Measurements from ENCODE around the gene RSPO3. TPM values are rescaled to one million over a fixed set of nuclear protein-coding genes. Genes with fewer than 3 reads are reported as not detected.

The RSPO3 gene
- polyA plus RNA-seq, 1 of the 3 experiments (the other 2 are of a cell fraction): not detected

DNA sequence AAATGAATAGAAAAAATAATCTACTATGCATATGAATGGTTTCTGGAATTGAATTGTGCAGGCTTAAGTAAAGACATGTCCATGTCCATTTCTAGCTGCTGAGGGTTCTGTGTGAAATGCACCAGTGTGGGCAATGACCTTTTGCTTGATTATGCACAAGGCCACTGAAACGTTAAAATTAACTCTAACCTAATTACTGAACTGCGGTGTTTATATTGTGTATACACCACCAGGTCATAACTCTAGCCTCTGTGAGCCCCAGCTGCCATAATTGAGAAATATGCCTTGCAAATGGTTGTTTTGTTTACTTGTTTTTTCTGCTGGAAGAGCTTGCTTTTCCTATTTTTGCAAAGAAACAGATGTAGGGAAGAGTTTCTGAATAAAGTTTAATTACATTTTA is 46.1 kb downstream of the RSPO3 start:
- no peak overlapping the region for H2AFZ ChIP-seq (ENCODE audit: low read depth)
- H3K4me2 ChIP-seq: no peak overlapping the region
- H3K27me3 ChIP-seq (ENCODE audit: insufficient read depth): no peaks in the 10 kb centered on the region
- no peaks in the 10 kb centered on the region for H3K4me1 ChIP-seq (ENCODE audit: control insufficient read depth in 1 of 2, insufficient read depth in 2 of 2, low read depth in 1 of 2, low read length in 1 of 2)
- DNase-seq: no peak
- no peak overlapping the region for H3K4me3 ChIP-seq (ENCODE audit: low read depth in 2 of 2, low read length in 1 of 2)
- H4K20me1 ChIP-seq (ENCODE audit: insufficient read depth): no peaks in the 10 kb centered on the region
- H3K9me2 ChIP-seq: no peaks in the 10 kb centered on the region
- H3K9ac ChIP-seq: no peak overlapping the region
- H3K36me3 ChIP-seq (replicated peaks in 1 of 2; ENCODE audit: control insufficient read depth in 1 of 2, insufficient read depth in 2 of 2, low read length in 1 of 2): no peaks in the 10 kb centered on the region
- TF ChIP-seq, protein P1, sequence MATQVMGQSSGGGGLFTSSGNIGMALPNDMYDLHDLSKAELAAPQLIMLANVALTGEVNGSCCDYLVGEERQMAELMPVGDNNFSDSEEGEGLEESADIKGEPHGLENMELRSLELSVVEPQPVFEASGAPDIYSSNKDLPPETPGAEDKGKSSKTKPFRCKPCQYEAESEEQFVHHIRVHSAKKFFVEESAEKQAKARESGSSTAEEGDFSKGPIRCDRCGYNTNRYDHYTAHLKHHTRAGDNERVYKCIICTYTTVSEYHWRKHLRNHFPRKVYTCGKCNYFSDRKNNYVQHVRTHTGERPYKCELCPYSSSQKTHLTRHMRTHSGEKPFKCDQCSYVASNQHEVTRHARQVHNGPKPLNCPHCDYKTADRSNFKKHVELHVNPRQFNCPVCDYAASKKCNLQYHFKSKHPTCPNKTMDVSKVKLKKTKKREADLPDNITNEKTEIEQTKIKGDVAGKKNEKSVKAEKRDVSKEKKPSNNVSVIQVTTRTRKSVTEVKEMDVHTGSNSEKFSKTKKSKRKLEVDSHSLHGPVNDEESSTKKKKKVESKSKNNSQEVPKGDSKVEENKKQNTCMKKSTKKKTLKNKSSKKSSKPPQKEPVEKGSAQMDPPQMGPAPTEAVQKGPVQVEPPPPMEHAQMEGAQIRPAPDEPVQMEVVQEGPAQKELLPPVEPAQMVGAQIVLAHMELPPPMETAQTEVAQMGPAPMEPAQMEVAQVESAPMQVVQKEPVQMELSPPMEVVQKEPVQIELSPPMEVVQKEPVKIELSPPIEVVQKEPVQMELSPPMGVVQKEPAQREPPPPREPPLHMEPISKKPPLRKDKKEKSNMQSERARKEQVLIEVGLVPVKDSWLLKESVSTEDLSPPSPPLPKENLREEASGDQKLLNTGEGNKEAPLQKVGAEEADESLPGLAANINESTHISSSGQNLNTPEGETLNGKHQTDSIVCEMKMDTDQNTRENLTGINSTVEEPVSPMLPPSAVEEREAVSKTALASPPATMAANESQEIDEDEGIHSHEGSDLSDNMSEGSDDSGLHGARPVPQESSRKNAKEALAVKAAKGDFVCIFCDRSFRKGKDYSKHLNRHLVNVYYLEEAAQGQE (IDR thresholded peaks at IDR 0.05; ENCODE audit: low read depth, low read length): no peak
- TF ChIP-seq, protein P2, sequence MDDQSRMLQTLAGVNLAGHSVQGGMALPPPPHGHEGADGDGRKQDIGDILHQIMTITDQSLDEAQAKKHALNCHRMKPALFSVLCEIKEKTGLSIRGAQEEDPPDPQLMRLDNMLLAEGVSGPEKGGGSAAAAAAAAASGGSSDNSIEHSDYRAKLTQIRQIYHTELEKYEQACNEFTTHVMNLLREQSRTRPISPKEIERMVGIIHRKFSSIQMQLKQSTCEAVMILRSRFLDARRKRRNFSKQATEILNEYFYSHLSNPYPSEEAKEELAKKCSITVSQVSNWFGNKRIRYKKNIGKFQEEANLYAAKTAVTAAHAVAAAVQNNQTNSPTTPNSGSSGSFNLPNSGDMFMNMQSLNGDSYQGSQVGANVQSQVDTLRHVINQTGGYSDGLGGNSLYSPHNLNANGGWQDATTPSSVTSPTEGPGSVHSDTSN (IDR thresholded peaks at IDR 0.05): no peak
- TF ChIP-seq JUND (IDR thresholded peaks at IDR 0.05): no peak
- TF ChIP-seq FOXM1 (IDR thresholded peaks at IDR 0.05; ENCODE audit: low read depth): no peak
- no peak for TF ChIP-seq FOSL2 (IDR thresholded peaks at IDR 0.05; ENCODE audit: borderline replicate concordance, low read depth)
- TF ChIP-seq SMC3 (IDR thresholded peaks at IDR 0.05; ENCODE audit: low read depth, low read length): no peak
- TF ChIP-seq EZH2phosphoT487 (IDR thresholded peaks at IDR 0.05; ENCODE audit: borderline replicate concordance, low read depth): no peak
- TF ChIP-seq NRF1 (IDR thresholded peaks at IDR 0.05; ENCODE audit: low read depth, low read length): no peak
- CTCF ChIA-PET: no interaction called here
- no peaks in the 10 kb centered on the region for H3K9me3 ChIP-seq
- H3F3A ChIP-seq (replicated peaks; ENCODE audit: insufficient read depth): no peaks in the 10 kb centered on the region
- WGBS (ENCODE audit: low lambda C conversion rate): 7% methylated on average over 2 of the region's 2 CpGs
- H3K27ac ChIP-seq (ENCODE audit: low read depth in 2 of 2, low read length in 1 of 2): no peak overlapping the region
- POLR2A ChIA-PET: no interaction called here
- no peaks in the 10 kb centered on the region for H3K79me2 ChIP-seq (ENCODE audit: insufficient read depth)

DNA sequence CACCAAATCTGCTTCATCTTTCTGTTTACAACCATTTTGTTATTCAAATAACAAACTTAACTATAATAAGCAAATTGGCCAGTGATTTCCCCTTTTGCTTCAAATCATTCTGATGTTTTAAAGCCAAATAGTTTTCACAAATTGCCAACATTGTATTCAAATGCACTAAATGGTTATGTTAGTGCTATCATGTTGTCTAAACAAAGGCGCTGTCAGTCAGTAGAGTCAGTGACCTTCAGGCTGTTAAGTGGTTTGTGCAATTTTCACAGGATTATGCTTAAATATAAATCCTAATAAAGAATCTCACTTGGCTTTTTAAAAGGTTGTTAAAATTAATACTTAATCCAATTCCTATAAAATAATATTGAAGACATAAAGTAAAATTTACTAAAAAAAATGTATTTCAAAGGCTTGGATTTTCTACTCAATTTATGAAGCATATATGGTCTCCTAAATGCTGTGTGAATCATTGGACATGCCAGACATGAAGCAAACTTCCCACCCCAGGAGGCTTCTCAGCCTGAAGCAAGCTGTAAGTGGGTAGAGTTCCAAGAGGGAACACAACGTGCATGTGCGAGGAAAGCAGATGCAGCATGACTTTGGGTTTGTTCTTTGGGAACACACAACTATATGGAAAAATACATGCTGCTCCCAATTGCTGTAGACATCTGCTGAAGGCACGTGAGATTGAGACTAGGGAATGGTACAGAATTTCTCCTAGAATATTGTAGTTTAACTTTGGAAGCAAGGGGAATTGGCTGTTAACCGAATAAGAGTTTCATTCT is 54.9 kb downstream of the RSPO3 start:
- Histone ChIP-seq H3K4me3 (ENCODE audit: low read depth in 2 of 2, low read length in 1 of 2) (no peak overlapping the region), H3K27ac (ENCODE audit: low read depth in 2 of 2, low read length in 1 of 2) (no peak overlapping the region), H3K9me3 (no peaks in the 10 kb centered on the region), H4K20me1 (ENCODE audit: insufficient read depth) (no peaks in the 10 kb centered on the region), H3K79me2 (ENCODE audit: insufficient read depth) (no peaks in the 10 kb centered on the region), H3K27me3 (ENCODE audit: insufficient read depth) (no peaks in the 10 kb centered on the region), H3K9ac (no peak overlapping the region), H3K36me3 (replicated peaks in 1 of 2; ENCODE audit: control insufficient read depth in 1 of 2, insufficient read depth in 2 of 2, low read length in 1 of 2) (no peaks in the 10 kb centered on the region), H3K4me2 (no peak overlapping the region), H2AFZ (ENCODE audit: low read depth) (no peak overlapping the region), H3K4me1 (ENCODE audit: control insufficient read depth in 1 of 2, insufficient read depth in 2 of 2, low read depth in 1 of 2, low read length in 1 of 2) (no peaks in the 10 kb centered on the region), H3F3A (replicated peaks; ENCODE audit: insufficient read depth) (no peaks in the 10 kb centered on the region), H3K9me2 (no peaks in the 10 kb centered on the region)
- DNase-seq: no peak
- 7% methylated on average over 5 of the region's 5 CpGs for WGBS (ENCODE audit: low lambda C conversion rate)
- ChIA-PET CTCF (interaction anchor here (1.0 kb wide), 1 partner anchor 14 kb away, joined by 5 read pairs; no protein-coding TSS in a partner anchor), POLR2A (no interaction called here)
- TF ChIP-seq CHD2 (IDR thresholded peaks at IDR 0.05; ENCODE audit: low read length, partially characterized antibody) (no peak), FOXM1 (IDR thresholded peaks at IDR 0.05; ENCODE audit: low read depth) (no peak), RXRA (IDR thresholded peaks at IDR 0.05; ENCODE audit: borderline replicate concordance, low read depth) (no peak), TAF1 (IDR thresholded peaks at IDR 0.05; ENCODE audit: borderline replicate concordance, low read depth, low read length) (no peak), RFX5 (IDR thresholded peaks at IDR 0.05; ENCODE audit: low read length) (no peak), MEF2A (IDR thresholded peaks at IDR 0.05; ENCODE audit: borderline replicate concordance, low read depth) (no peak), EZH2phosphoT487 (IDR thresholded peaks at IDR 0.05; ENCODE audit: borderline replicate concordance, low read depth) (no peak), RCOR1 (IDR thresholded peaks at IDR 0.05; ENCODE audit: low read length) (no peak), NFIC (IDR thresholded peaks at IDR 0.05; ENCODE audit: borderline replicate concordance) (no peak), POLR2AphosphoS5 (IDR thresholded peaks at IDR 0.05; ENCODE audit: low read depth, low read length) (no peak)
- TF ChIP-seq, protein P3, sequence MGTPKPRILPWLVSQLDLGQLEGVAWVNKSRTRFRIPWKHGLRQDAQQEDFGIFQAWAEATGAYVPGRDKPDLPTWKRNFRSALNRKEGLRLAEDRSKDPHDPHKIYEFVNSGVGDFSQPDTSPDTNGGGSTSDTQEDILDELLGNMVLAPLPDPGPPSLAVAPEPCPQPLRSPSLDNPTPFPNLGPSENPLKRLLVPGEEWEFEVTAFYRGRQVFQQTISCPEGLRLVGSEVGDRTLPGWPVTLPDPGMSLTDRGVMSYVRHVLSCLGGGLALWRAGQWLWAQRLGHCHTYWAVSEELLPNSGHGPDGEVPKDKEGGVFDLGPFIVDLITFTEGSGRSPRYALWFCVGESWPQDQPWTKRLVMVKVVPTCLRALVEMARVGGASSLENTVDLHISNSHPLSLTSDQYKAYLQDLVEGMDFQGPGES (IDR thresholded peaks at IDR 0.05; ENCODE audit: low read depth, low read length): no peak
- TF ChIP-seq, protein P4, sequence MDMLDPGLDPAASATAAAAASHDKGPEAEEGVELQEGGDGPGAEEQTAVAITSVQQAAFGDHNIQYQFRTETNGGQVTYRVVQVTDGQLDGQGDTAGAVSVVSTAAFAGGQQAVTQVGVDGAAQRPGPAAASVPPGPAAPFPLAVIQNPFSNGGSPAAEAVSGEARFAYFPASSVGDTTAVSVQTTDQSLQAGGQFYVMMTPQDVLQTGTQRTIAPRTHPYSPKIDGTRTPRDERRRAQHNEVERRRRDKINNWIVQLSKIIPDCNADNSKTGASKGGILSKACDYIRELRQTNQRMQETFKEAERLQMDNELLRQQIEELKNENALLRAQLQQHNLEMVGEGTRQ (IDR thresholded peaks at IDR 0.05; ENCODE audit: borderline replicate concordance, low read depth, low read length): no peak
